Measurements from ENCODE around the gene U2SURP. TPM values are rescaled to one million over a fixed set of nuclear protein-coding genes. Genes with fewer than 3 reads are reported as not detected.
"Not testable (repeated sequence)": the region's sequence is repeated elsewhere in the genome, so short reads cannot be mapped to it uniquely, and the experiment has no call there.

The U2SURP gene
- polyA plus RNA-seq, 4 donors = 132 to 160 (median 155) TPM

DNA sequence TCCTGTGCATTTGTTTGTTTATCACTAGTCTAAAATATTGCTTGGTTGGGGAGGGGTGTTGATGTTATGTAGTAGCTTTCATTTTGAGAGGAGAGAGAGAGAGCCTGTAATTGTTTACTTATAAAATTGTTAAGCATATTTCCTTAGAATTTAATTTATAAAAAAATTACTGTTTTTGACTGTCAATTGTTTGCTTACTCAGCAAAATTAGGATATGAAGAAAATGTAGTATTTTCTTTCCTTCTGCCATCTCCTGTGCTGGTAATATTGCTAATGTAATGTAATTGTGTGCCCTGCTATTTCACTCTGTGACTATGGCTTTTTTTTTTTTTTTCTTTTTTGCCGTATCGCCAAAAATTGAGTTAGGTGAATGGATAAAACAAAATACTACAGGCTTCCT is 3.5 kb downstream of the U2SURP start:
- no peak for DNase-seq (ENCODE audit: low read depth in 4 of 4, low spot score in 3 of 4)

DNA sequence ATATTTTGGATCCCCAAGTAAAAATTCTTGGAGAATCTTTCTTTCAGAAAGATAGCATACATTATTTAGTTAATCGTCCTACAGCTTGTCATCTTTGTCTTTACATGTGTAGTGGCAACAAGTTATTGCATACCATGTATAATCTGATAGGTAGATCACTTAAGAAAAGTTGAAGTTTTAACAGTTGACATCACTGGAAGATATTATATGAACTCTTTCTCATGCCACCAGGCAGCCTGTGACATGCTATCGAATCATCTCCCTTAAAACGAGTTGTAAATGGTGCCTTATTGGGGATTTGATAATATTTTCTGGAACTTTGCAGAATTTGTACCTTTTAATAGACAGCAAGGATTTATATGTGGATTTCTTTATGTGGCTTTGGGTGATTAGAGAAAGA is 8.7 kb downstream of the U2SURP start:
- no peak for DNase-seq (ENCODE audit: low read depth in 4 of 4, low spot score in 3 of 4)

DNA sequence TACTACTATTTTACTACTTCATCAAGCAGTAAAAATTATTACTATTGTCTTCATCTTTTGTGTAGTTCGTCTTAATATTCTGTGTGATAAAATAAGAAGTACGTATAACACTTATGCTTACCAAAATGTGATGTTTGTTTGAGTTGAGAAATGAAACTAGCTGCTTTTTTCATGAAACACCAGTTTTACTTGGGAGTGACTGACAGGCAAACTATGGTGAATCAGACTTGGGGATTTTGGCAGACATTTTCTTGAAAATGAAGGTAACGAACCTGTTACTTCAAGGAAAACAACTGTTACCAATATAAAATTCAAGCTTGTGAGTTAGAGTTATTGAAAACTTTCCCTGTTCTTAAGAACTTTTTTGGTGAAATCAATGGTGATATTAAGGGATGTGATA is 10.3 kb downstream of the U2SURP start:
- DNase-seq (ENCODE audit: low read depth in 4 of 4, low spot score in 3 of 4) = no peak

DNA sequence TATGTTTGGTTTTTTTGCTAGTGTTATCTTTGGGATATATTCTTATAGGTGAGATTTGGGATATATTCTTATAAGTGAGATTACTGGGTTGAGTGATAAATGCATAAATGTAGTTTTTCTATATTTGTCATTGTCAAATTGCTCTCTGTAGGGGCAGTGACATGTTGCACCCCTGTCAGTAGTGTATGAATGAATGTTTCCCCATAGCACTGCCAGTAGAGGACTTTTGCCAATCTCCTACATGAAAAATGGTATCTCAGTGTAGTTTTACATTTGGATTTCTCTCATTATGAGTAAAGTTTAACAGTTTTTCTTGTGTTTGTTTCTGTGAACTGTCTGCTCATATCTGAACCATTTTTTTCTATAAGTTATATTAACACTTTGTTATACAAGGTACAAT is 13.6 kb downstream of the U2SURP start:
- DNase-seq (ENCODE audit: low read depth in 4 of 4, low spot score in 3 of 4) = no peak

DNA sequence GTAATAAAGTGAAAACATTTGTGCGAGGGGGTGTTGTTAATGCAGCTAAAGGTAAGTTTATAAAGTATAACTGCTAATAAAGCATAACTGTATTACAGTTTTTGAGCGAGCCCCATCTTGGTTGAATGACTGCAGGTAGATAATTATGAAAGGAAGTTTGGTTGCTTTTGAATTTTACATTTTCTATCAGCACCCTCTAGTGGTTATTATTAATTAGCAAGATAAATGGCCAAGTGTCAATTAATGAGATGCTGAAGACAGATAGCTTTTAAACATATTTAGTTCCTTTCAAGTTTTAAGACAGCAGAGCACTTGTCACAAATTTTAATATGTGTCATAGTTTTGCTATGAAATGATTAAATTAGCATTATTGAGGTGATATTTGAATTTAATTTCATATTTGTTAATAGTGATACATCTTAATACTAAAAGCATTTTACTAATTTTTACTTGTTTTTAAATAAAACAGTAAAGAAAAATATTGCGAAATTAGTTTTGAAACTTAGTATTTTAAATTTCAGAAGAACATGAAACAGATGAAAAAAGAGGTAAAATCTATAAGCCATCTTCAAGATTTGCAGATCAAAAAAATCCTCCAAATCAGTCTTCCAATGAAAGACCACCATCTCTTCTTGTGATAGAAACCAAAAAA is 15.1 kb downstream of the U2SURP start:
- no peak for DNase-seq (ENCODE audit: low read depth in 4 of 4, low spot score in 3 of 4)

DNA sequence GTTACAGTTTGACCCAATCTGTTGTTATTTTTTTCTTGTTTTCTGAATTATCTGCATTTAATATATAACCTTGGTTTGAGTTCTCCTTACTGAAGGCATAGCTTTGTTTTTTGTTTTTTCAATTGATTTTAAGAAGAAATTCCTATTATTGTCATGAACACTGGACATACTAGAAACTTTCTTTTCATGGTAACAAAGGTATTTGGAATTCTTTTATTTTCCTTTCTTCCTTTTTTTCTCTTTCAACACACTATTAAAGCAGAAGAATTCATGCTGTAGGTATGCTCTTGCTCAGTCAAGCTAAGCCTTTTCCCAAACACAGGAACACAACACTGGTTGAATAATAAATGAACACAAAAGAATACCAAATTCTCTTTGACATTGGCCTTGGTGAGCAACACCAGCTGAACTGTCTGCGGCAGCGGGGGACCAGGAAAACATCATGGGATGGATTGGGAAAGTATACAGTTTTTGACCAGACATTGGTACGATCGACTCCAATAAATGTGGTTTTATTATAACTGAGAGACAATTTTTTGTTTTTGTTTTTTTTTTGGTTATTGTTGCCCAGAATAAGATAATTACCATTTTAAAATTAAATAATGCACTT is 23.1 kb downstream of the U2SURP start:
- DNase-seq (ENCODE audit: low read depth in 4 of 4, low spot score in 3 of 4) = no peak

DNA sequence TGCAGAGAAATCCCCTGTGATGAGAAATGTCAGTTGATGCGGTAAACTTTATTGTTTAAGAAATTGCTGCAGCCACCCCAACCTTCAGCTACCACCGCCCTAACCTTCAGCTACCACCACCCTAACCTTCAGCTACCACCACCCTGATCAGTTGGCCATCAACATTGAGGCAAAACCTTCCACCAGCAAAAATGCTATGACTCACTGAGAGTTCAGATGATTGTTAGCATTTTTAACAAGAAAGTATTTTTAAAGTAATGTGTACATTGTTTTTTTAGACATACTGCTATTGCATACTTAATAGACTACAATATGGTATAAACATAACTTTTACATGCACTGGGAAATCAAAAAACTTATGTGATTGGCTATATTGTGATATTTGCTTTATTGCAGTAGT is 30.0 kb downstream of the U2SURP start:
- DNase-seq (ENCODE audit: low read depth in 4 of 4, low spot score in 3 of 4) = no peak

DNA sequence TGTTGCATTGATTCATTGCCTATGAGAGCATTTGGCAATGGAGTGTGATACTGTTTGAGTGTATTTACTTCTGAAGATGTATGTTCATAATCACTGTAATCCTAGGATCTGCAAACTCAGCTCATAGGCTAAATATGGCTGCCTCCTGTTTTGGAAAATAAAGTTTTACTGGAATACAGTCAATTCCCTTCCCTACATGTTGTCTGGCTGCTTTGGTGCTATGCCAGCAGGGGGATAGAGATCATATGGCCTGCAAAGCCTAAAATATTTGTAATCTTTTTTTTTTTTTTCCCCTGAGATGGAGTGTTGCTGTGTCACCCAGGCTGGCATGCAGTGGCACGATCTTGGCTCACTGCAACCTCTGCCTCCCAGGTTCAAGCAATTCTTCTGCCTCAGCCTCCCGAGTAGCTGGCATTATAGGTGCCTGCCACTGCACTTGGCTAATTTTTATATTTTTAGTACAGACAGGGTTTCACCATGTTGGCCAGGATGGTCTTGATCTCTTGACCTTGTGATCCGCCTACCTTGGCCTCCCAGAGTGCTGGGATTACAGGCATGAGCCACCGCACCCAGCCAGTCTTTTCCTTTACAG is 30.5 kb downstream of the U2SURP start:
- DNase-seq (ENCODE audit: low read depth in 4 of 4, low spot score in 3 of 4) = not testable (repeated sequence)

DNA sequence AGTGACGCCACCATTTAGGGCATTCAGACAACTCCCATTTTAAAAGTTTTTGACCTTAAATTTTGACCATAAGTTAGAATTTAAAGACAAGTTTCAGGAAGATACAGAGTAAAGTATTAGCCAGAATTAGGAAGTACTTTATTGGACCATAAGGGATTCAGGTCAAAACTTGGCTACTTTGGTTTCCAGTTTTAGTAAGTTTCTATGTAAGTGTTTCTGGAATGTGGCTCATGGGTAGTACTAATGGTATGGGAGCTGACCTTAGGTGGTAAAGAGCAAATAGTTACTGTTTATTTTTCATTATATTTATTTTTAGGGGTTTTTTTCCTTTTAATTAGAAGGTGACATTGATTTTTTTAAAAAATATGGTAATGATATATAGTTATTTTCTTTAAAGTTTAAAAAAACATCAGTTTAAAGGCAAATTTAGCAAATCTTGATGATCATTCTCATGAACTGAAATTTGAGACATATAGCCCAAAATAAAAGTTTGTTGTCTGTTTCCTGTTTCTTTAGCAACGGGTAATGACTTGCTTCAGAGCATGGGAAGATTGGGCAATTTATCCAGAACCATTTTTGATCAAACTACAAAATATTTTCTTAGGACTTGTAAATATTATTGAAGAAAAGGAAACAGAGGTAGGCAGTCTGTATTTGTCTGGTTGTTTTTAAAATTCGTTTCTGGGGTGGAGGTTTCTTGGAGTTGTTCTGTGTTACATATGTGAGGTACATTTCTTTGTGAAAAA is 34.3 kb downstream of the U2SURP start:
- no peak for DNase-seq (ENCODE audit: low read depth in 4 of 4, low spot score in 3 of 4)

DNA sequence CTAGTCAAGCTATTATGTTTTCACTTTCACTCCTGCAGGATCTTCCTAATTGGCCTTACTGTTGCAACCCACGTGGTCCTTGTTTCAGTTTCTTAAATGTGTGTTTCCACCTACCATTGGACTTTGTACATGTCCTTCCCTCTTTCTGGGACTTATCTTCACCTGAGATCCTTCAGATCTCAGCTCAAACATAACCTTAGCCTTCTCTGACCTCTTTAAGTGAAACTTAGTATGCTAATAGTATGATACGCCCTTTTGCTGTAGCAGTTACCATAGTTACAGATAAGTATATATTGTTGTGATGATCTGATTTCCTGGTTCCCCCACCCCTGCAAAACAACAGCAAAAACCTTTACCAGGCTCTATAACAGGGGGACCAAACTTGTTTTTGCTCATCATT is 35.2 kb downstream of the U2SURP start:
- DNase-seq (ENCODE audit: low read depth in 4 of 4, low spot score in 3 of 4) = no peak

DNA sequence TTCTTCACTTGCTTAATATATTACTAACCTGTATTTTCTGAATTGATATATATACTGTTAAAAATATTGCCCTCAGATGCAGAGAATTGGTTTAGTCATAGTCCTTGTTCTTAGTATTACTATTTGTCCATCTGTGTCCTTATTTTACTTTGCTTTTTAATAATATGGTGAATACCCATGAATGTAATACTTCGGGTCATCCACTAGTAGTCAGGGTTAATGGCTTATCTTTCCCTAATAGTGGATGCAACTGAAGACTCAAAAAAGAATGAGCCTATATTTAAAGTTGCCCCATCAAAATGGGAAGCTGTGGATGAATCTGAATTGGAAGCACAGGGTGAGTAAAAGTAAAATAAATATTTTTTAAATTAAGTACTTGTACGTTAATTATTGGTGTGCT is 36.5 kb downstream of the U2SURP start:
- DNase-seq (ENCODE audit: low read depth in 4 of 4, low spot score in 3 of 4) = no peak

DNA sequence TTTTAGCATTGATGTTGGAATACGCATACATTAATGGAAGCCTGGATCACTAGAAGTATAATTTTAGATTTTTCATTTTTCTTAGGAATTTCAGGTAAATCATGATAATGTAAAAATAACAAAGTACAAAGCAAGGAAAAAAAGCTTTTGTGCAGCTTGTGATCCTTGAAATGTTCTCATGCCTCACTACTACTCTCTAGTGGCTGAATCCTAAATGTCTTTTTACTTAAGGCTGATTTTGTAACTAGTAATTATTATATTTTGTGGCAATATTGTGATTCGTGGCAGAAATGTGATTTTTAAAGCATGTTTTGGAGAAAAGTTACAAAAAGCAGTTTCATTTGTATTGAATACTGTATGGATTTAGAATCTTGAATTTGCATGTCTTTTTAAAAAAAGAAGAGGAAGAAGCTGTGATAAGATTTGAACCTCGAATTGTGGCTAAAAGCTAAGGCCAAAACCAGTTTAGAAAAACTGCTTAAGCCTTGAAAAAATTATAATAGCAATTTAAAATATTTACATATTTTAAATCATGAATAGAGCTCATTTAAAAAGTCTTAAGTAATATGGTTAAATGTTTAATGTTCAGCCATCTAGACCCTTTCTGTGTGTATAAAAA is 39.0 kb downstream of the U2SURP start:
- DNase-seq (ENCODE audit: low read depth in 4 of 4, low spot score in 3 of 4) = no peak

DNA sequence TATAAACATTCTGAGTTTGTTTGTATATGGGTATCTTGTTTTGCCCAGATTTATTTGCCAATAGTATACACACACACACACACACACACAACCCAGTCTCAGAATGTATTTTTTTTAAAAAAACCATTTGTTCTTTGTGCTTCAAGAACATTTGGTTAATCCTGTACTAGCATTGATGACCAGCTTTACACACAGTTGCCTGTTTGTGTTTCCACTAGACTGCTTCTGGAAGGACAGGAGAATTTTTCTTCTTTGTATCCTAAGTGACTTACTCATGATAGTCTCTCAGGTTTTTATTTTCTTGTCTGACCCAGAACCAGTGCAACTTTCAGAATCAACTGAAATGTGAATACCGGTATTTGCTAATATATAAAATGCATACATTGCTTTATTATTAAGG is 40.5 kb downstream of the U2SURP start:
- DNase-seq (ENCODE audit: low read depth in 4 of 4, low spot score in 3 of 4) = no peak

DNA sequence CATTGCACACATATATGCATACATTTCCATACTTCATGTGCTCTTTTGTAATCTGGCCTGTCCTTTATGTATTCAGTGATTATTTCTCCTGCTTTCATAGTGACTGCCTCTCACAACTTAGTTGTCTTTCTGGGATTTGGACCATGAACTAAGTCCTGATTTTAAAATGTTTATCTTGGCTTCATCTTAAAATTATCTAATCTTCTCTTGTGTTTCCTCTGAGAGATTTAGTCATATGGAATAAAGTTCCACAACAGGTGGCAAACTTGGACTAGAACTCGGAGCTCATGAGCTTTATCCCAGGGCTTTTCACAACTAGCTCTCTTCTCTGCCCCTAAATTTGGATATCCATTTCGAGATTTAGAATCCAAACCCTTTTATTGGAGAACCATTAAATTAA is 44.3 kb downstream of the U2SURP start:
- no peak for DNase-seq (ENCODE audit: low read depth in 4 of 4, low spot score in 3 of 4)

DNA sequence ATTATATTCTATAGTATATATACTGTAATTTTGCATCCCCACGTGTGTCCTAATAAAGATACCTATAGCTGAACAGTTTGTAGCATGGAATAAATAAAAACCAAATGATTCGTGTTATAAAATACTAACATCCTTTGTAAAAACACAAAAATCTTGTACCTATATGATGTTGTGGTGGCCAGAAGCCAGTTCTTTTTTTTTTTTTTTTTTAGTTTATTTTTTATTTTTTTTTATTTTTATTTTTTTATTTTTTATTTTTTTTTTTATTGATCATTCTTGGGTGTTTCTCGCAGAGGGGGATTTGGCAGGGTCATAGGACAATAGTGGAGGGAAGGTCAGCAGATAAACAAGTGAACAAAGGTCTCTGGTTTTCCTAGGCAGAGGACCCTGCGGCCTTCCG is 44.7 kb downstream of the U2SURP start:
- DNase-seq (ENCODE audit: low read depth in 4 of 4, low spot score in 3 of 4) = not testable (repeated sequence)

DNA sequence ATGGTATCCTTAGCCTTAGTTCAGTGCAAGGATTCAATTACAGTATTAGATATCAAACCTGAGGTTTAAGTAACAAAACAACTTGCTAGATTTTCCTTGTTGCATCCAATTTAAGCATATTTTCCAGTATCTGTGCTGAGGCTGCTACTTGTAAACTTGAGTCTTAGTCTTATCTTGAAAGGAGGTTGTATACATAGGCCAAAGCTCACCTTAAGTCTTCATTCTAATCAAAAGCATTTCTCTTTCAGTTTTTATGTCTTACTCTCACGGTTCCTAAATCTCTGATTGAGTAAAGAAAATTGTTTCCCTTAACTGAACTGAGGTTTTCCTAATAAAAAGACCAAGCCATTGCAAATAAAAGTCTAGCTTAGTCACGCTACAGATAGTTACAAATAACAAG is 52.6 kb downstream of the U2SURP start:
- no peak for DNase-seq (ENCODE audit: low read depth in 4 of 4, low spot score in 3 of 4)

DNA sequence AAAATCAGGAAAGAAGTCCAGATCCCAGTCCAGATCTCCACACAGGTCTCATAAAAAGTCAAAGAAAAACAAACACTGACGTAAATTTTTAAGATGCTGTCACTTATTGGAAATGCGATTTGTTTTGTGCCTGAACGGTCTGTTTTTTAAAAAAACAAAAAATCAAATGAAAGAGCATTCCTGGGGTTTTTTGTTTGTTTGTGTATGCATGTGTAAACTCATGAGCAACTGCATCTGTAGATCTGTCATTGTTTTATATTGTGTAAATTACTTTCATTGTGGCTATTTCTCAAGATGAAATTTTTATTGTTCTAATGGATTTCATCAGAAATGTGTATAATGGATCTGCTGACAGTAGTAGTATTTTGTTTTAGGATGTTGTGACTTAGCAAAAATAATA is 55.0 kb downstream of the U2SURP start:
- DNase-seq (ENCODE audit: low read depth in 4 of 4, low spot score in 3 of 4) = no peak

DNA sequence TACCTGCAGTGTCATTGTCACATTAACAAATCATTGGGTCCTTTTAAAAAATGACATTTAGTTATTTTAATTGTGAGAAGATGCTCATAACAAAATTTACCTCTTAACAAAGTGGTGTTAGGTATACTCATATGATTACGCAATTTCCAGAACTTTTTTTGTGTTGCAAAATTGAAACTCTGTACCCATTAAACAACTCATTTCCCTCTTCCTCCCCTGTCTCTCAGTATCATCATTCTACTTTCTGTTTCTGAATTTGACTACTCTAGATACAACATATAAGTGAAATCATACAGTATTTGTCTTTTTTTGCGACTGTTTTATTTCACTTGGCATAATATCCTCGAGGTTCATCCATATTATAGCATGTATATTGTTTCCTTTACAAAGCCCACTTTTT is 59.5 kb downstream of the U2SURP start:
- DNase-seq (ENCODE audit: low read depth in 4 of 4, low spot score in 3 of 4) = no peak

DNA sequence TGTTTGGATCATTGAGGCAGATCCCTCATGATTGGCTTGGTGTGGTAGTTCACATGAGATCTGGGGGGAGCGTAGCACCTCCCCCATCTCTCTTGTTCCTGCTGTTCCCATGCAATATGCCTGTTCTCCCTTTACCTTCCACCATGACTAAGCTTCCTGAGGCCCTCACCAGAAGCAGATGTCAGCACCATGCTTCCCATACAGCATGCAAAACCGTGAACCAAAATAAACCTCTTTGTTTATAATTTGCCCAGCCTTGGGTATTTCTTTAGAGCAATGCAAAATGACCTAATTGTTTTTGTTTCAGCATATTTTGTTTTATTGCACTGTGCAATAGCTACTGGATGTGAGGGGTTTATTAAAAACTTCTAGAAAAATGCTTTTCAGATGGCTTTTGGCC is 61.6 kb downstream of the U2SURP start:
- no peak for DNase-seq (ENCODE audit: low read depth in 4 of 4, low spot score in 3 of 4)

DNA sequence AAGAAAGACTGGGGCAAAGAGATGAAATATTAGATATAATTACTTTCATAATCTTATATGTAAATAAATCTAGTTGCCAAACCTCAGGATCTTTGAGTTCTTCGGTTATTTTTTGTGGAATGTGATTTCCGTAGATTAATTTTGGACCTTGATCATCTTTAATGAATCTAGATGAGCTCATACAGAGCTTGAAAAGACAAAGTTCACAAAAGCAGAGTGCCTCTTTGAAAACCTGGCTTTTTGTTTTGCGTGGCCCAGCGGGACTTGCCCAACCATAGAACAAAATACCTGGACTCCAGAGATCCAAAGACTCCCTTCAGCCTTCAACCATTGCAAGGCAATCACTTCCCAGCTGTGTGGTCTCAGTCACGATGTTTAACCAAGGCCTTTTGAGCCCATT is 63.4 kb downstream of the U2SURP start:
- DNase-seq (ENCODE audit: low read depth in 4 of 4, low spot score in 3 of 4) = no peak

DNA sequence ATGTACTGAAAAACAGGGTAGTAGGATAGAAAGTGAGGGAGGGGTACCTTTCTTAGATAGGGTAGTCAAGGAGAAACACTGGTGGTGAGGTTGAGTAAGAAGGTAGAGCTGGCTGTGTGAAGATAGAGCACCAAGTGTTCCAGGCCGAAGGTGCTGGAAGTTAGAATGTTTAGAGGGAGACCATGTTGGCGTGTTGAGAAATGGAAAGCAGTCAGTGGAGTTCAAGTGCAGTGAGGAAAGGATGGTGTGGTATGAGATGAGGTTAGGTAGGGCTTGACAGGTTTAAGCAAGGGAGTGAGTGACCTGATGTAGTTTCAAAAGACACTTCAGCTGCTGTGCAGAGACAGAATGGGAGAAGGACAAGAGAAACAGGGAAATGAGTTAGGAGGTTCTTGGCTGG is 64.0 kb downstream of the U2SURP start:
- no peak for DNase-seq (ENCODE audit: low read depth in 4 of 4, low spot score in 3 of 4)
